Left lung (tissue), 10 donors: ENCODE results near the gene OPCML. TPM values are rescaled to one million over a fixed set of nuclear protein-coding genes. Genes with fewer than 3 reads are reported as not detected.

Experiments used
- ATAC-seq: fragments of 200-7000 bp; cut with Tn5 transposase; one replicate; pipeline ENCODE4 v1.9.1; 2020; ENCODE audit warnings: moderate library complexity
- DNase-seq, 4 donors: peaks; one replicate each; pipeline ENCODE4 v3.0.0-alpha.2; 2013 to 2020
- H3K27ac ChIP-seq, 2 donors: fragments of 200-600 bp; sonication (generic) in 1 of 2; one replicate each; pipeline versions ENCODE4 v1.5.0 to v1.8.0; 2020 to 2021
- H3K27me3 ChIP-seq, 2 donors: fragments of 200-600 bp; sonication (generic) in 1 of 2; one replicate each; pipeline versions ENCODE4 v1.5.0 to v1.8.0; 2020 to 2021
- H3K36me3 ChIP-seq, 2 donors: fragments of 200-600 bp; sonication (generic) in 1 of 2; one replicate each; pipeline versions ENCODE4 v1.5.0 to v1.8.0; 2020 to 2021
- H3K4me1 ChIP-seq, 2 donors: fragments of 200-600 bp; one replicate each; pipeline ENCODE4 v1.8.0; 2021
- H3K4me3 ChIP-seq, 2 donors: fragments of 200-600 bp; sonication (generic) in 1 of 2; one replicate each; pipeline versions ENCODE4 v1.5.0 to v1.8.0; 2020 to 2021; ENCODE audit warnings: mild to moderate bottlenecking in 1 of 2
- H3K9me3 ChIP-seq, 2 donors: fragments of 200-600 bp; sonication (generic) in 1 of 2; one replicate each; pipeline versions ENCODE4 v1.5.0 to v1.8.0; 2020 to 2021
- intact Hi-C, 2 donors: fragments of 100-400 bp; cut with DNase I; formaldehyde crosslinking; loops; one replicate each; pipeline versions ENCODE4 v1.11.2 to v1.14.2; 2022
- polyA plus RNA-seq, 6 donors: library from polyadenylated mRNA; unstranded; fragments of 120-200 nt; gene quantifications; one replicate each; pipeline ENCODE4 v1.2.1, GENCODE V29; 2013; ENCODE audit not compliant: insufficient read length in 6 of 6
- total RNA-seq, 2 donors: library from RNA; stranded (reverse); fragmentation: NEBNext Ultra II Directional; extraction: Animal tissue kit (Norgen Biotek cat#: 25700); gene quantifications; one replicate each; pipeline ENCODE4 v1.2.1, GENCODE V29; 2021
- TF ChIP-seq, protein P1 (sequence below), 2 donors: fragments of 200-600 bp; sonication (generic) in 1 of 2; IDR thresholded peaks; one replicate each; pipeline versions ENCODE4 v1.5.0 to v1.8.0; 2021; ENCODE audit warnings: antibody characterized with exemption in 2 of 2
- donor health status: DM: no; HTN: yes; CAD: no.
- donor health status: DM: no; HTN: no; CAD: no.

Gene OPCML
- total and polyA plus RNA-seq, 8 donors, result 0.98 to 5.3 (median 1.9) TPM; not detected in 2

DNA sequence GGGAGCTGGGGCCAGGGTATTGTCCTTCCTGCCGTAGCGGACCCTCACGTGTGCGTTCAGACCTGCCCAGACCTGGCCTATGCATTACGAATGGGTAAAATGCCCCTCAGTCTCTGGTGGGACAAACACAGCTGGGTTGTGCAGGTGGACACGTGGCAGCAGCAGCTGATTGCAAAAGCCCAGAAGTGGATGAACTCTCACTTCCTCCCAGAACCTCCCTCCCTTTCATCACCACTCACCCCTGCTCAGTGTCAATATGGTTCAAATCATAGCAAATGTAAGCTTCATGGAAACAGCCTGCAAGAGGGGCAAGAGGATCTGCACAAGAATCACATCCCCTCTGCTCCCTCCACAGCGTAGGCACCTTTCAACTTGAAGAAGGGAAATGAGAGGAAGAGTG, 352.1 kb downstream of the OPCML start:
- Histone ChIP-seq H3K4me3 (no peak overlapping the region), H3K27ac (no peak overlapping the region), H3K27me3 (peaks cover 0 to 9% of the 10 kb centered on the region in 2 donors), H3K9me3 (no peaks in the 10 kb centered on the region), H3K36me3 (no peaks in the 10 kb centered on the region), H3K4me1 (no peaks in the 10 kb centered on the region)
- TF ChIP-seq, protein P1, sequence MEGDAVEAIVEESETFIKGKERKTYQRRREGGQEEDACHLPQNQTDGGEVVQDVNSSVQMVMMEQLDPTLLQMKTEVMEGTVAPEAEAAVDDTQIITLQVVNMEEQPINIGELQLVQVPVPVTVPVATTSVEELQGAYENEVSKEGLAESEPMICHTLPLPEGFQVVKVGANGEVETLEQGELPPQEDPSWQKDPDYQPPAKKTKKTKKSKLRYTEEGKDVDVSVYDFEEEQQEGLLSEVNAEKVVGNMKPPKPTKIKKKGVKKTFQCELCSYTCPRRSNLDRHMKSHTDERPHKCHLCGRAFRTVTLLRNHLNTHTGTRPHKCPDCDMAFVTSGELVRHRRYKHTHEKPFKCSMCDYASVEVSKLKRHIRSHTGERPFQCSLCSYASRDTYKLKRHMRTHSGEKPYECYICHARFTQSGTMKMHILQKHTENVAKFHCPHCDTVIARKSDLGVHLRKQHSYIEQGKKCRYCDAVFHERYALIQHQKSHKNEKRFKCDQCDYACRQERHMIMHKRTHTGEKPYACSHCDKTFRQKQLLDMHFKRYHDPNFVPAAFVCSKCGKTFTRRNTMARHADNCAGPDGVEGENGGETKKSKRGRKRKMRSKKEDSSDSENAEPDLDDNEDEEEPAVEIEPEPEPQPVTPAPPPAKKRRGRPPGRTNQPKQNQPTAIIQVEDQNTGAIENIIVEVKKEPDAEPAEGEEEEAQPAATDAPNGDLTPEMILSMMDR (IDR thresholded peaks at IDR 0.05), result no peak
- intact Hi-C loops, result no loop called here
- no peak for ATAC-seq
- DNase-seq, result no peak

DNA sequence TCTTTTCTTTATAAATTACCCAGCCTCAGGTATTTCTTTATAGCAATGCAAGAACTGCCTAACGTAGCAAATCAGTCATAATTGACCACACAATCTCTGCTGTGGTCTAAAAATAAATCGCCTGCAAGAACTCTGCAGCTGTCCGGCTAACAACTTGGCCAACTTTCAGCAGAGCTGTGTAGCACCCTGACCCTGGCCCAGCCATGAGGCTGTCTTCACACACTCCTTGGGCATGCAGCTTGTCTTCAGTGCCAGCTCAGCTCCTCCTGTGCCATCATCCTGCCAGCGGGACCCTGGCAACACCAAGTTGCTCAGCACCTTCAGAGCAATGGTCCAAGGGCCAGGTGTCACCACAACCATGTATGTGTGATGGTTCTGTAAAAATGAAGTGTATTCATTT, 355.6 kb downstream of the OPCML start:
- Histone ChIP-seq H3K27me3 (peaks cover 0 to 9% of the 10 kb centered on the region in 2 donors), H3K9me3 (no peaks in the 10 kb centered on the region), H3K4me3 (no peak overlapping the region), H3K4me1 (no peaks in the 10 kb centered on the region), H3K27ac (no peak overlapping the region), H3K36me3 (no peaks in the 10 kb centered on the region)
- no peak for ATAC-seq
- DNase-seq, result no peak
- intact Hi-C loops, result no loop called here
- TF ChIP-seq, protein P1 (IDR thresholded peaks at IDR 0.05), result no peak

DNA sequence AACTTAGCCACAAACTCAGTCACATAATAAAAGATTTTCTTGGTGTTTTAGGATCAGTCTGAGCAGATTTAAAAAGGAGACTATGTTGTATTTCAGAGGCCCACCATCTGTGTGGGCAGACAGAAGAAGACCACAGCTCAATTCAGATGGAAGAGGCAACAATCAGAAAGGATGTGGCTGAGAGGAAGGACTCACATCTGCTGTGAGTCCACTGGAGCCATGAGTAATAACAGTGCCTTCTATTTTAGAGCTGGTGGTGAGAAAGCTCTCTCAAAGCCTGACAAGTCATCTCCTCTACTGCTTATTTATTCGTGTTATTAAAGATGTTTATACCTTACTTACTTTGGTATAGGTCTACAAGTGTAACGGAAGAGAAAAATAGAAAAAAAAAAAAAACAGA, 357.2 kb downstream of the OPCML start:
- Histone ChIP-seq H3K27ac (no peak overlapping the region), H3K36me3 (no peaks in the 10 kb centered on the region), H3K4me3 (no peak overlapping the region), H3K9me3 (no peaks in the 10 kb centered on the region), H3K4me1 (no peaks in the 10 kb centered on the region), H3K27me3 (peaks cover 0 to 9% of the 10 kb centered on the region in 2 donors)
- ATAC-seq, result no peak
- TF ChIP-seq, protein P1 (IDR thresholded peaks at IDR 0.05), result no peak
- no peak for DNase-seq
- intact Hi-C loops, result no loop called here

DNA sequence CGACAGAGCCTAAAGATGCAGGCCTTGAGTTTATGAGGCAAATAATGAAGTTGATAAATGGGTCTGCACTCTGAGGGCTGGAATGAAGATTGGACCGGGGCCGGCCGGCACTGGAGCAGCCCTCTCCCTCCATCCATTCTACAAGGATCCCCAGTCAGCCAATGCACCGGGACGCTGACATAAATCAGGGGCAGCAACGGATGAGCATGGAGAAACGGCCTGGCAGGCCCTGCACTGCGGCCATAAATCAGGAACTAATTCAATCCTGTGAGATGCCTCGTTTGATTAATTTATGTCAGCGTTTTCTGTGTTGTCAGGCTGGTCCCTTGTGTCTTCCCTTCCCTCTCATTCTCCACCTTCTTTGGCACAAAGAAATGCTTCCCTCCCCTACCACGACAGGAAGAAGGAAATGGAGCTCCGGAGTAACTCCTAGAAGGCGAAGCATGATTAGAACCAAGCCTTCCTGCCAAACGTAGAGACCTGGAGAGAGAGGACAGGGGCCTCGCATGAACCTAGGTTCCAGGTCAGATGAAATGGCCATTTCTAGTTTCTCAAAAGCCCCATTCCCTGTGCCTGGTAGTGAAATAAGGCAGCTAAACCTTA, 358.4 kb downstream of the OPCML start:
- no peak for DNase-seq
- no peak overlapping the region for H3K27ac ChIP-seq
- peaks cover 0 to under 1% of the 10 kb centered on the region in 2 donors for H3K27me3 ChIP-seq
- H3K9me3 ChIP-seq, result no peaks in the 10 kb centered on the region
- TF ChIP-seq, protein P1 (IDR thresholded peaks at IDR 0.05), result no peak
- no peaks in the 10 kb centered on the region for H3K4me1 ChIP-seq
- no peak for ATAC-seq
- H3K4me3 ChIP-seq, result no peak overlapping the region
- no peaks in the 10 kb centered on the region for H3K36me3 ChIP-seq
- intact Hi-C loops, result no loop called here

DNA sequence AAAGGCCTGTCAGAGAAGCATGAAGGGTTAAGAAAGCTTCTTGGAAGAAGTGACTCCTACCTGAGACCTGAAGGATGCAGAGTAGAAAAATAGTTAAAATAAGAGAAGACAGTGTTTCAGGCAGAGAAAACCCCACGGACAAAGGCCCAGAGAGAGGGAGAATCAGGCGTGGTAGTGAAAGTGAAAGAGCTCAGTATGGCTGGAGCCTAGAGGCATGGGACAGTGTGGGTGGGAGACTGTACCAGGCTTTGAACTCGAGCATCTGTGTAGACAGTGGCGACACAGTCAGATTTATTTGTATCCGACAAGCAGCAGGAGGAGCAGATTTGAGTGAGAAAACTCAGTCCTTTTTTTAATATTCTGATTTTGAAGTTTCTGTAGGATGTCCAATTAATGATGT, 360.0 kb downstream of the OPCML start:
- intact Hi-C loops, result no loop called here
- H3K9me3 ChIP-seq, result no peaks in the 10 kb centered on the region
- ATAC-seq, result no peak
- H3K4me1 ChIP-seq, result no peaks in the 10 kb centered on the region
- no peak for DNase-seq
- H3K4me3 ChIP-seq, result no peak overlapping the region
- H3K27ac ChIP-seq, result no peak overlapping the region
- TF ChIP-seq, protein P1 (IDR thresholded peaks at IDR 0.05), result no peak
- peaks cover 0 to 3% of the 10 kb centered on the region in 2 donors for H3K27me3 ChIP-seq
- H3K36me3 ChIP-seq, result no peaks in the 10 kb centered on the region
